ENCODE measurements around the gene PHF8.

DNA sequence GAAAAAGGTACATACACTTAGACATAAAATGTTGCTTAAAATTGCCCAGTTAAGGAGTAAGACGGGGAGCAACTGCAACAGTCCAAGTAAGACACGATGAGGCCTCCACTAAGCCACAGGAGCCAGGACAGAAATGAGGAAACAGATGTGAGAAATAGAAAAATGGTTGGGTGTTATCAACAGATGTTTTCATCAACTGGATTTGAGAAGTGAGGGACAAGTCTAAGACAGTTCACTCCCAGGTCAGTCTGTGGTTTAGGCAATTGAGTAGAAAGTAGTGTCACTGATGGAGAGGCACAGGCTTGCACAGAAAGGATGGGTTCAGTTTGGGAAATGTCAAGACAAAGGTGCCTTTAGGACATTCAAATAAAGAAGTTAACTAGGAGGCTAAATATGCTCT lies 23.5 kb upstream of the PHF8 start:
- TF ChIP-seq, protein P1, sequence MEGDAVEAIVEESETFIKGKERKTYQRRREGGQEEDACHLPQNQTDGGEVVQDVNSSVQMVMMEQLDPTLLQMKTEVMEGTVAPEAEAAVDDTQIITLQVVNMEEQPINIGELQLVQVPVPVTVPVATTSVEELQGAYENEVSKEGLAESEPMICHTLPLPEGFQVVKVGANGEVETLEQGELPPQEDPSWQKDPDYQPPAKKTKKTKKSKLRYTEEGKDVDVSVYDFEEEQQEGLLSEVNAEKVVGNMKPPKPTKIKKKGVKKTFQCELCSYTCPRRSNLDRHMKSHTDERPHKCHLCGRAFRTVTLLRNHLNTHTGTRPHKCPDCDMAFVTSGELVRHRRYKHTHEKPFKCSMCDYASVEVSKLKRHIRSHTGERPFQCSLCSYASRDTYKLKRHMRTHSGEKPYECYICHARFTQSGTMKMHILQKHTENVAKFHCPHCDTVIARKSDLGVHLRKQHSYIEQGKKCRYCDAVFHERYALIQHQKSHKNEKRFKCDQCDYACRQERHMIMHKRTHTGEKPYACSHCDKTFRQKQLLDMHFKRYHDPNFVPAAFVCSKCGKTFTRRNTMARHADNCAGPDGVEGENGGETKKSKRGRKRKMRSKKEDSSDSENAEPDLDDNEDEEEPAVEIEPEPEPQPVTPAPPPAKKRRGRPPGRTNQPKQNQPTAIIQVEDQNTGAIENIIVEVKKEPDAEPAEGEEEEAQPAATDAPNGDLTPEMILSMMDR (conservative IDR thresholded peaks at IDR 0.05 in 1 of 2, IDR thresholded peaks at IDR 0.05 in 1 of 2; ENCODE audit: extremely low read depth in 1 of 2, insufficient read depth in 1 of 2, low read depth in 1 of 2, low read length in 2 of 2), result no peak
- no peak for TF ChIP-seq EZH2 (IDR thresholded peaks at IDR 0.05; ENCODE audit: borderline replicate concordance, low read length)
